ENCODE data around the gene SHISAL1.

- no peak for TF ChIP-seq CTCF (IDR thresholded peaks at IDR 0.05; ENCODE audit: low read length)
- no peak for TF ChIP-seq EZH2 (IDR thresholded peaks at IDR 0.05; ENCODE audit: borderline replicate concordance, low read length)
Measured at GRCh38 chr22:44274918-44275630, 37.7 kb downstream of the SHISAL1 start.
